OCI-LY7 (cell line): ENCODE data around the gene PEX14.

Experiments used
- CTCF ChIP-seq: fragments of 200-600 bp; sonication (generic); conservative IDR thresholded peaks from 2 replicates; pipeline ENCODE4 v1.5.1; 2014; ENCODE audit warnings: mild to moderate bottlenecking, antibody characterized with exemption, low read length, moderate library complexity, mixed read lengths
- EZH2phosphoT487 ChIP-seq: fragments of 200-600 bp; sonication (generic); IDR thresholded peaks from 2 replicates; pipeline ENCODE4 v1.6.1; 2018; ENCODE audit warnings: low read depth, borderline replicate concordance, mild to moderate bottlenecking, mixed run types, antibody characterized with exemption, low read length, moderate library complexity, mixed read lengths

- TF ChIP-seq CTCF, result no peak
- TF ChIP-seq EZH2phosphoT487, result no peak
Observed at GRCh38 chr1:10631121-10631810, 156.5 kb downstream of the PEX14 start.
